Stimulated activated CD4-positive, alpha-beta T cell treated with anti-CD3 and anti-CD28 coated beads, Interleukin-1b, Interleukin-23, amount 100 ng/mL, for 4 hours (primary cell): ENCODE measurements around the gene STUM.

Experiments used
- DNase-seq, 2 donors: peaks; one replicate each; pipeline ENCODE4 v3.0.0-alpha.2; 2020; ENCODE audit warnings: low read depth in 2 of 2

STUM gene

DNA sequence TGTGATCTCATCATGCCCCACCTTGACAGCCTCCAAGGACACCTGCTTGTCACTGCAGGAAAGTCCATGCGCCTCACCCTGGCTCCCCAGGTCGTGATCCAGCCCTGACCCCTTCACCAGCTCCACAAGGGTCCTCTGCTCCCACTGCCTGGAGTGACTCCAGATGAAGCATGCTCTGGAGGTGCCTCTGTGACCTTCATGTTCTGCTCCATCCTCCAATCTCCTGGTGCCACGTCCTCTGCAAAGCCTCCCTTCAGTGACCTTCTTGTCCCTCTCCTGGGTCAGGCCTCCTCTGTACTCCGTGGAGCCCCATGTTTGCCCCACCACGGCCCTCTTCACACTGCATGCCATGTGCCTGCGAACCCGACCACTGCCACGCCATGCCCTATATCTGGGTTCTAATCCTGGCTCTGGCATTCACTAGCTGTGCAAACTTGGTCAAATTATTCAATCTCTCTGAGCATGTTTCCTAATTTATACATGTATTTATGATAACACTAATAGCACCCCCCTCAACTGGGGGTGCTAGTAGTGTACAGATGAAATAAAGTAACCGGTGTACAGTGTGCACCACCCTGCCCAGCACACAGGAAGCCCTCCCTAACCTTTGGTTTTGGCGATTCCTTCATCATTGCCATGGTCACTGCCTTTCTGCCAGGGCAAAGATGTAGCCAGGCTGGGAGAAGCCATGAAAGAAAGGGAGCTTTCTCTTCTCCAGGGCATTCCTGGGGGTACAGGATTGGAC lies 77.4 kb downstream of the STUM start:
- DNase-seq = no peak

DNA sequence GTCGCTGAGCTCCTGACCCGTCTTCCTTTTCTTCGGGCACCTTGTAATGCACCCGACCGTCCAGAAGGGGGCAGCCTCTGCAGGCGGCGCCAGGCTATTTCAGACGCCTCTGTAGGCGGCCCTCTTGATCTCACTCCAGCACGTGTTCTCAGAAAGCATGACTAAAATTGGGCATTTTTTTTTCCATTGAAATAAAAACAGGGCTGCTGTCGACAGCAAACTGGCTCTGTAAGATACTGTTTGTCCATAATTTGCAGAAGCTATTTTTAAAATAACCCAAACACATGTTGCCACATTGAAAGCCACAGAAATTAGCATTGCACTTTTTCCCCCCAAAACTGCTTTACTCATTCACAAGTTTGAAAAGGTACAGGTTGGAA lies 78.0 kb downstream of the STUM start:
- peak; percentile 73 to 76 for DNase-seq

DNA sequence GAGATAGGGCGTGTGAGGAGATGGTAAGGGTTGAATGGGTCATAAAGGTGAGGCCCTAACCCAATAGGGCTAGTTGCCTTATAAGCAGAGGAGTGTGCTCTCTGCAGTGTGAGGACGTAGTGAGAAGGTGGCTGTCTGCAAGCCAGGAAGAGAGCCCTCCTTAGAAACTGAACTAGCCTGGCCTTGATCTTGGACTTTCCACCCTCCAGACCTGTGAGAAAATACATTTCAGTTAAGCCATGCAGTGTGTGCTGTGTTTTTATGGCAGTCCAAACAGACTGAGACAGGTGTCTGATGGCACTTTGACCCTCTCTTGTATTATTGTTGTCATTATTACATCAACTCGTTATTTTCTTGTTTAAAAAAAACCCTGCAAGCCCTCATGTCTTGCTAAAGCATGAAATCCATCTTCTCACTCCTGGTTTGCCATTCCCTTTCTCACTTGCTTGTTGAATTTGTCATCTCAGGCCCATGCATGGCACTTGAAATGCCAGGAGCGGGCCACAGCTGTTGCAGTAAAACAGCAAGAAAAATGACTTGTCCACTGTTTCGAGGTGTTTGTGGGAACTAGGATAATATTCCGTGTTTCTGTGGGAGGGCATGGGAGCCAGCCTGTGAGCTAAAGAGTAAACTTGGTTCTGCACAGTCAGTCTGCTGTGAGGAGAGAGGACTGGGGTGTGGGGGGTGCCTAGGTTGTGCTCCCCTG lies 78.6 kb downstream of the STUM start:
- DNase-seq = no peak

DNA sequence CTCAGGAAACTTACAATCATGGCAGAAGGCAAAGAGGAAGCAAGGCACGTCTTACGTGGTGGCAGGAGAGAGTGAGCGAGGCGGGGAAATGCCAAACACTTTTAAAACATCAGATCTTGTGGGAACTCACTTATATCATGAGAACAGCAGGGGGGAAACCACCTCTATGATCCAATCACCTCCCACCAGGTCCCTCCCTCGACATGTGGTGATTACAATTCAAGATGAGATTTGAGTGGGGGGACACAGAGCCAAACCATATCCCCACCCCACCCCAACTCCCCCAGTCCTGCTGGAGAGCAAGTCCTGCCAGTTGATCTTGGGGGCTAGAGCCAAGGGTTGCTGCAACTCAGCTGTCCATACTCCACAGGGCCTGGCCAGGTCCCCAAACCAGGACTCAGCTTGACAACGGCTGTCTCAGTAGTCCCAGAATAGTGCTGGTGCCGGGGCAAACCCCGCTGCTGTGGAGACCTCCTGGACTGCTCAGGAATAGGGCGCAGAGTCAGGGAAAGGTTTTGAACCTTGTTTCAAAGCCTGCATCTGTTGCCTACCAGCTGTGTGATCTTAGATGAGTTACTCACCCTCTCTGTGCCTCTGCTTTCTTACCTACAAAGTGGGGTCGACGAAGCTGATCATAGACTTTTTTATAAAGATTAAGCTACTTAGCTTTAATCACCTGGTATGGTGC lies 79.5 kb downstream of the STUM start:
- no peak for DNase-seq

DNA sequence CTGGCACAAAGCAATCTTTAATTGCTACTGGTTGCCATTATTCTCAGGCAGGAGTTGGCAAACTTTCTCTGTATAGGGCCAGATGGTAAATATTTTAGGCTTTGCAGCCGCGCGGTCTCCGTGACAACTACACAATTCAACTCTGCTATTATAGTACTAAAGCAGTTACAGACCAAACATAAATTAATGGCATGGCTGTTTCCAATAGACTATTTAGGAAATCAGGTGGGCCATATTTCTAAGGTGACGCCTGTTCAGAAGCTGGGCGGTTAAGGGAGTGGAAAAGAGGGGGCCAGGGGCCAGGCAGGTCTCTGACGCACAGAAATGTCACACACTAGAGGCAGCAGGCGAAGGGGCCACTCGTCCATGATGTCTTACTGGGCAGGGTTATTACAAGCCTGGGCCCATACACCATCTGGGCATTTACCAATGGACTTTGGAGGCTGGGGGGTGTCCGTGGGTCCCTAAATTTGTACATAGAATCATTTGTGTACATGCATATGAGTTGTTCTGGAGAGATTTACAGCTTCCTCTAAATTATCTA lies 80.1 kb downstream of the STUM start:
- DNase-seq = no peak

DNA sequence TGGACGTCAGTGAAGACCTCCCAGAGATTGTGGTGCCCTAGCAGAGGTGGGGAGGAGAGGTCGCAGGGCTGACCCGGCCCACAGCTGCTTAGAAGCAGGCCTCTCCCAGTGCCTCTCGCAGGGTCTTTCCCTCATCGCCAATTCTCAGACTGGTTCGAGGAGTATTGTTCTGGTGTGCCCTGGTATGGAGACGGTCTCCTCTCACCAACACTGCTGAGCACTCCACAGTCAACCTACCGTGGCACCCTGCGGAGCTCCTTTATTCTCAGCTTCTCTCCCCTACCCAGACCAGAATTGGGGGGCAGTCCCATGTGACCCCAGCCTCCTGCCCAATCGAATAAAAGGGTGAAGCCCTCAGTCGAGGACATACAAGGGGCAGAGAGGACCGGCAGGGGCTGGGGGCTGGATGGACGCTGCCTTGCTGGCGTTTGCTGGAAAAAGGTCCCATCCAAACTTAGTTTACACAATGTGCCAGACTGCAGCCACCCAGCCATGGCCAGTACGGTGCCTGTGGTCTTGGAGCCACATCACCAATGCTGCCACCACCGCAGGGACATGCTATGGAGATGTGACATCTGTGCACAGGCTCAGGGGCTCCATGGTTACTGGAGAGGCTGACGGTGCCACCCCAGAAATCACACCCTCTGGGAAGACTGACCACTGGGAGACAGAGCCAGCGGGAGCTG lies 80.8 kb downstream of the STUM start:
- DNase-seq = no peak

DNA sequence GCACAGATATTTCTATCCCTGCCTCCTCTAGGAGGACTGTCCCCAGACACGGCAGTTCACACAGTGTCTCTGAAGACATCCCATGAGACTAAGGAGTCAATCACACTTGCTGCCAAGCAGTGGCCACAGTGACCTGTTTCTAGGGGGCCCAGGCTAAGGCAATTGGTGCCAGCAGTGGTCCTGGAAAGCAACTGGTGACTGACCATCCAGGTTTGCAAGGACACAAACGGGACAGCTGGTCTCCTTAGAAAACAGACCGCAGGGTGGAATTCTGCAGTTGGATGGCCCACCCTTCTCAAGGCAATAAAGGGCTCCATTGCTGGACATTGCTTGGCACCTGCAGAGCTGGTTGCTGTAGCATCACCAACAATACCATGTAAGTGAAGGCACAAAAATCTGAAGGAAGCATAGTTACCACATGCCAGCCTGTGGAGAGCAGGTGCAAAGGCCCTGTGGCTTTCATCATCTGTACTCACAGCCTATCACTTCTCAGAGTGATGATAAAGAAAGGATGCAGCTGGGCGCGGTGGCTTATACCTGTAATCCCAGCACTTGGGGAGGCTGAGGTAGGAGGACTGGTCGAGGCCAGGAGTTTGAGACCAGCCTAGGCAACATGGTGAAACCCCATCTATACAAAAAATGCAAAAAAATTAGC lies 81.5 kb downstream of the STUM start:
- DNase-seq = no peak

DNA sequence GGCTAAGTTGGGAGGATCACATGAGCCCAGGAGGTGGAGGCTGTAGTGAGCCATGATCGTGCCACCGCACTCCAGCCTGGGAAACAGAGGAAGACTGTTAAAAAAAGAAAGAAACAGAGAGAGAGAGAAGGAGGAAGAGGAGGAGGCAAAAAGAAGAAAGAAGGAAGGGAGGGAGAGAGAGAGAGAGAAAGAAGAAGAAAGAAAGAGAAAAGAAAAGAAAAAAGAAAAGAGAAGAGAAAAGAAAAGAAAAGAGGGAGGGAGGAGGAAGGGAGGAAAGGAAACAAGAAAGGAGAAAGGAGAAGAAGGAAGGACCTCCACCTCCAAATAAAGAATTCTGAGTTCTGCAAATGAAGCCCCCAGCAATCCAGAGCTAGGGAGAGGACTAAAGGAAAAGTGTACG lies 82.0 kb downstream of the STUM start:
- no peak for DNase-seq

DNA sequence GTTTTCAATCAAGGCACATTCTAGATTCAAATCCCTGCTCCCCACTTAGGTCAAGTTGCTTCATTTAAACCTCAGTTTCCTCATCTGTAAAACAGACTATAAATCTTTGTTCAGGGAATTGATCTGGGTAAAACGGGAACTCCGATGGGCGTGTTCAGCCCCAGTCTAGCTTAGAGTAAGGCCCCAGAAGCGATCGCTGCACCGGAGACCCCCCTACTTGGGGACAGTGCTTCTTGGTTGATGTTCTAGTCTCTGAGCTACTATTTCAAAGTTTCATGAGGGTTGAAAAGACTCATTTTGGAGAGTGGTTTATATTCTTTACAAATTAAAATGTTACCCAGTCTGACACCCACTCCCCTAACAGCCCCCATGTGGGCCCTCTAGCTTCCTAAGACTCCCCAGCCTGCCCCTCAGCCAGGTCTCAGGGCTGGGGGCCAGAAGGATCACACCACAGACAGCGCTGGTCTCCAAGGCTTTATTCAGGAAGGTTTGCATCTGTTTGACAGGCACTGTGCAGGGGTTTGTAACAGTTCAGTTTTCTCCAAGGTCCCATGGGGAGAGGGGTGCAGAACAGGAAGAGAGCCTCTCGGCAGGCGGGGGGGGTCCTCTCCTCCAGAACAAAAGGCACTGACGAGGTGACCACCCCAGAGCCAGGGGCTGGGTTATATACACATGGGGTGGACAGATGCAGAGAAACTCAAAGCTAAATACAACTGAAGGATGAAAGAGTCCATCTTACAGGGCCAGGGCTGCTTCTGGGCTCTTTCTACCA lies 82.9 kb downstream of the STUM start:
- DNase-seq = no peak

DNA sequence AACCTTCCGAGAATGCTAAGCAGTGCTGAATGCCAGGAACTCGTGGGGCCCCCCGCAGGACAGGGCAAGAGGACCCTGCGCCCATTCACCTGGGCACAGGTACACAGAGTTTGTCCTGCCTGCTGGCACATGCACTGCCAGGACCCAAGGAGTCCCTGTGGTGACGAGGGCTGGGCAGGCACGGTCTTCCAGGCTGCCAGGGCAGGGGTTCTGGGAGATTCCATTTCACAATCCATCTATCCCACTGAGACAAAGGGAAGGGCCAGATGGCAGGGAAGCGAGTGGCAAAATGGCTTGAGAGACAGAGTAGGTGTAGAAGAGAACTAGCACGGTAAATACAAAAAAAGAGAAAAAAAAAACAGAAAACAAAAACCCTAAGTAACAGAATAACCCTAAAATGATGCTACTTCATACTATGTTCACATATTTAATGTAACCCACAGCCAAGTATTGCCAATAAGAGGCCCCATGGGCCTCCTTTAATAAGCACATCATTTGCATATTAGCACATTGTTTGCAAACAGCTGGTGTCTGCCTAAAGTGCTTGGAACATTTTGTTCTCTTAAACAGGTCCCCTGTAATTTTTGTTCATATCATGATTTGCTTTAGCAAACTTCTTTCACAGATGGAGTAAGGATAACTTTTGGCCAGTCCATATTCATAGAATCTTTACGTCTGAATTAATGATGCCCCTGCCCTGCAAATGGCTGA lies 83.8 kb downstream of the STUM start:
- no peak for DNase-seq

DNA sequence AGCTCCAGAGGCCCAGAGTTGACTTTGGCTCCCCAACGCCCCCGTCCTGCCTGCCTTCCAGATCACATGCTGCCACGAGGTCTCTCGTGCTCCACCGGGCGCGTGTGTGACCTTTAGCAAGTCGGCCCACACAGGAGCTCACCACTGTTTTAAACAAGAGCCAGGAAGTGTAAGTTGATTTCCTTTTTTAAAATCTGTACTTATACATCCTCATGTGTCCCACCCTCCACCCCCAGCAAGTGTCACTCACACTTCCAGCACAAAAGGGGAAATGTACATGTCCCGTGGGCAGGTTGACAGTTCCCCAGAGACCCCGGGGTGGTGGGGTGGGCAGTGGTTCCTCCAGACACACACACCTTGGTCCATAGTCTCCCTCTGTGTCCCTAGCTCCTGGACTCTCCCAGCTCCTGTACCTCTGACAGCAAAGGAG lies 84.4 kb downstream of the STUM start:
- DNase-seq = no peak

DNA sequence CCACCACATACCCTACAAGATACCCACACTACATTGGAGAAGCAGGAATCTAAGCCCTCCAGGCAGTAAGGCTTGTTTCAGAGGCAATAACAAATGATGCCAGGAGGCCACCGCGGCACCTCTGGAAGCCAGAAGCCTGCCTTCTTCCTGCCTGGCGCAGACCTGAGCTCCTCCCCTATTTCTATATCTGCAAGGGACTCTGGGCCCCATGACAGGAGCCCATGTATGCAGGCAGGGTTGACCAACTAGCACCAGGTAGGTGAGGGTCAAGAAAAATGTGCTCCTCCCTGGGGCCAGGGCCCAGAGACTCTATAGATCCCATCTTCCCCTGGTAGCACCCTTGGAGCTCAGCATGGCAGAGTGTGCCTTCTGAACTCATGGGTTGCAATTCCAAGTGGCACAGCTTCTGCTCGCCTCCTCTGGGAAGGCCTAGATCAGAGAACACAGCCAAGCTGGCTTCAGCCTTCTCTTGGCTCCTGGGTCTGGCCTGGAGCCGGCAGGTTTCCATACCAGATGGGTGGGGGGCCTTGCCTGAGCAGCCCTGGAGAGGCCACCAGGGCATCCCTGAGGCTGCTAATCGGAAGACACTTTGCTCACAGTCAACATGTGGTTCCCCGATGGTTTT lies 85.1 kb downstream of the STUM start:
- DNase-seq = no peak

DNA sequence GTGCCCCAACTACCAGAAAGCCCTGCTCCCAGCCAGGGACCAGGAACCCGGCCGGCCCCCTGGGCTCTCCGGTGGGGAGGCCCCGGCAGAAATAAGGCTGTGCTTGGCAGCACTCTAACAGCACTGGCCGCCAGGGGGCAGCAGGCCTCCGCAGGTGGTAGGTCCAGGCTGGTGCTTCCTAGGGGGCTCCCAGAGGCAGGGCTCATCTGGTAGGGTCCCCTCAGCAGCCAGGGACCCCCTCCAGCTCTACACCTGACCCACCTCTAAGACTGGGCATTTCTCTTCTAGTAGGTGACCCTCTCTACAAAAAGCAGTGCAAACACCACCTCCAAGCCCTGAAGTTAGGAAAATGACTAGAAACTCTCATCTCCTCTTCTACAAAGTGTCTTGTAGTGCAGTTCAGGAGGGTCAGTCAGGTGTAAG lies 85.6 kb downstream of the STUM start:
- peak; percentile 80 to 85 for DNase-seq

DNA sequence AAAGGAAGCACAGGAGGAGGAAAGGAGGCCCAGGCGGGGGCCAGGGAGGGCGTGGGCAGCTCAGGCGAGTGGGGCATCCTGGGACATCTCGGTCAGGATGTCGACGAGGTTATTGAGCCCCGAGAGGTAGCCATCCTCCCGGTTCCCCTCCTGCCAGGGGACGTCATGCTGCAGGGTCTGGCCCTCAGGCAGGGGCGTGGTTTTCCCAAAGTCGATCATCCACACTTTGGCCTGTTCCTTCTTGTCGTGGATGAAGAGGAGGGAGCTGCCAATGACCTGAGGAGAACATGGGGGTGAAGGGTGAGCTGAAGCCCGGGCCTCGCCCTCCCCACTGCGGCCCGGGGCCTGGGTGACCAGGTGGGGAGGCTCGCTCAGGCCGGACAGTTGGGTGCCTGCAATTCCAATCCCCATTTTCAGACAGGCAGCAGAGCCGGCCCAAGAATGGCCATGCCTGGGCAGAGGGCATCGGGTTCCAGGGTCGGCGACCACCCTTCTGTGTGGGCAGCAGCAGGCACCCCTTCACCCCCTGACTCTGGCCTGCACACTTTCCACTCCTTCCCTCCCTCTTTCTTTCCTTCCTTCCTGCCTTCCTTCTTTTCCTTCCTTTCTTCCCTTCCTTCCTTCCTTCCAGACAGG lies 86.2 kb downstream of the STUM start:
- DNase-seq = no peak

DNA sequence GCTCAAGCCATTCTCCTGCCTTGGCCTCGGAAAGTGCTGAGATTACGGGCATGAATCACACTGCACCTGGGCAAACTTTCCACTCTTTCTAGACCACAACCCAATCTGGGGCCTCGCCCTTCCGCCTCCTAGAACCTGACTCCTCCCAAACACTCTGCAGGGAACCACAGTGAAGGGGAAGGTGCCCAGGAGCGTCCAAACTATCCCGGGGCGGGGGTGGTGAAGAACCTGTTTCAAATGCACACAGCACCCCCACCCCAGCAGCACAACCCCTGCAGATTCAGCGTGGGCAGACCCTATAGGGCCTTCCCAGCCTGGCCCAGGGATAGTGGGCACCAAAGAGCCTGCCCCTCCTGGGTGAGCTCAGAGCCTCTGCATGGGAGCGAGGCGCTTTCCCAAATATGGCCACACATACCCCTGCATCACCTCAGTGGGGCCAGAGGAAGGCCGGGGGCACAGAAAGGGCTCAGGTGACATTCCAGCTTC lies 86.9 kb downstream of the STUM start:
- peak in 1 of 2 donors; percentile 39 for DNase-seq

DNA sequence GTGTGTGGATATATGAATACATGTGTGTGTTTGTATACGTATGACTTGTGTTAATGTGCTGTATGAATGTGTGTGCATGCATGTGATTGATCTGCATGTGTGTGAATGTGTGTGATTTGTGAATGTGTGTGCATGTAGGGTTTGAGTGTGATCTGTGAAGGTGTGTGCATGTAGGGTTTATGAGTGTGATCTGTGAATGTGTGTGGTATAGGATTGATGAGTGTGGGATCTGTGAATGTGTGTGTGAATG lies 88.2 kb downstream of the STUM start:
- DNase-seq = no peak

DNA sequence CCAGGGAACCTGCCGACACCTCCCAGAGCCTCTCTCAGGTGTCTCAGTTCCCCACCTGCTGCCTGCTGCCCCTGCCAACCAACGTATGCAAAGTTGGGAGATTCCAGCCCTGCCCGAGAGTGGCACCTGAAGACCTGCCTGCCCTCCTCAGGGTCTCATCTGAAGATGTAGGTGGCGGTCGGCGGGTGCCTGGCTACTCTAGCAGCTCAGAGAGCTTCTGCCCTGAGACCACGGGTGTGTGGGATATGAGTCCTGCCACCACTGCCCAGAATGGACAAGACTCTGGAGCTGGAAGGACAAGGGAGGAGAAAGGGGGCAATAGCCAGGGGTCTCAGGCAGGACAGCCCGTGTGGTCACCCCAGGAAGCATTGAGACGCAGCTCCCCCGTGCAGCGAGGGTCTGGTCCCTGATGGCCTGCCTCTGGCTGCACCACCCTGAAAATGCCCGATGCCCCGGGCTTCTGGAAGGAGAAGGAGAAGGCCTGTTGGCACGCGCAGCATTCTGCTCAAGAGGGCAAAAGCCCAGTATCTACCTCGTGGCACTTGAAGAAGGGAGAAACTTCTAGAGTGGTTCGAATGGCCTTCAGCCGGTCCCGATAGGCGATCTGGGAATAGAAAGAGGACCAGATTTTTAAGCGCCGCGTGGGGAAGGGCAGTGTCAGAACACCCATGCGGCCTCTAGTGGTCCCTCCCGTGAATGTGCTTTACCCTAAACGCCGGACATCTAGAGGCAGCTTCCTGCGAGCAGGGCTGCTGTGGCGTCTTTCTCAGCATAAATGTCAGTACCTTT lies 88.8 kb downstream of the STUM start:
- DNase-seq = no peak

DNA sequence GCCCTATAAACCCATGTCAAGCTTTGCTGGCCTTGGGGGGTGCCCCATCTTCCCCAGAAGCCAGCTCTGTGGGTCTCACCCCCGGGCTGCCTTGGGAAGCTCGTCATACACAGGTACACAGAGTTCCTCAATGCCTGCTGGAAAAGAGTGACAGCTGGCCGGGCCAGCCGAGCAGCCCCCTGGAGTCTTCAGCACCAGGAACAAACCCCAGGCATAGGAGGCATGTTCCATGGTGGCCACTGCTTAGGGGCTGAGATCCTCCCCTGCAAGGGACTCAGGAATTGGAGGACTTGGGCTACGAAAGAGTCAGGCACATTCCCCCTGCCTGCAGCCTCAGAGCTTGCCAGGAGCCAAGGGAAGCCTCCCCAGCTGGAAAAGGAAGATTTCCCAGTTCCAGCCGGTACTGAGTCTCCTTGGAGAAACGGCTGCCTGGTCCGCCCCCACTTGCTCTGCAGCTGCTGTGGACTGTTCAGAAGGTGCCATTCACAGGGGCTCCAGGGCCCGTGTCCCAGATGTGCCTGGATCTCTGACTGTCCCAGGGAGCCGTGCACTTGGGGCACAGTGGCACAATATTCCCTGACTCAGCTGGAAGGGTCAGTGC lies 89.5 kb downstream of the STUM start:
- no peak for DNase-seq
